GM12875 (cell line): ENCODE results near the gene ANAPC7.
"Not testable (repeated sequence)": the region's sequence is repeated elsewhere in the genome, so short reads cannot be mapped to it uniquely, and the experiment has no call there.

Source experiments
- H3K4me3 ChIP-seq: one replicate; pipeline ENCODE4 v1.5.1; 2011; ENCODE audit warnings: low read depth, low read length, control low read depth
- TF ChIP-seq, protein P1 (sequence below): IDR thresholded peaks from 2 replicates; pipeline ENCODE4 v1.5.1; 2011; ENCODE audit warnings: low read depth, mild to moderate bottlenecking, control low read depth, inconsistent platforms, low read length, moderate library complexity, borderline replicate concordance; ENCODE audit not compliant: insufficient read depth

Gene ANAPC7

DNA sequence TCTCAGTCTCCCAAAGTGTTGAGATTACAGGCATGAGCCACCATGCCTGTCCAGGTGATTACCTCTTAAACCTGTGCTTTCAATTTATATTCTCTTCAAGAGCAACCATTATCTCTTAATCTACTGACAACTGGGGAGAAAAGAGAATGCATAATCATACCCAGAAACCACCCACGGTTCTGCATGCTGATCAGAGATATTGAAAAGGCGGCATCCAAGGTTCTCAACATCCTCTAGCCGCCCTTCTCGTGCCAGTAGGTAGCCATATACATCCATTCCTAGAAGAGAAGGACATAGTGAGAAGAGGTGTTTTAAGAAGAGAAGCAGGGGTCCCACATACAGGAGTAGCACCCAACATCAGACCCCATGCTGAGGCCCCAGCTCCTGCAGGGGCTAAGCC is 20.8 kb downstream of the ANAPC7 start:
- no peak overlapping the region for H3K4me3 ChIP-seq
- TF ChIP-seq, protein P1, sequence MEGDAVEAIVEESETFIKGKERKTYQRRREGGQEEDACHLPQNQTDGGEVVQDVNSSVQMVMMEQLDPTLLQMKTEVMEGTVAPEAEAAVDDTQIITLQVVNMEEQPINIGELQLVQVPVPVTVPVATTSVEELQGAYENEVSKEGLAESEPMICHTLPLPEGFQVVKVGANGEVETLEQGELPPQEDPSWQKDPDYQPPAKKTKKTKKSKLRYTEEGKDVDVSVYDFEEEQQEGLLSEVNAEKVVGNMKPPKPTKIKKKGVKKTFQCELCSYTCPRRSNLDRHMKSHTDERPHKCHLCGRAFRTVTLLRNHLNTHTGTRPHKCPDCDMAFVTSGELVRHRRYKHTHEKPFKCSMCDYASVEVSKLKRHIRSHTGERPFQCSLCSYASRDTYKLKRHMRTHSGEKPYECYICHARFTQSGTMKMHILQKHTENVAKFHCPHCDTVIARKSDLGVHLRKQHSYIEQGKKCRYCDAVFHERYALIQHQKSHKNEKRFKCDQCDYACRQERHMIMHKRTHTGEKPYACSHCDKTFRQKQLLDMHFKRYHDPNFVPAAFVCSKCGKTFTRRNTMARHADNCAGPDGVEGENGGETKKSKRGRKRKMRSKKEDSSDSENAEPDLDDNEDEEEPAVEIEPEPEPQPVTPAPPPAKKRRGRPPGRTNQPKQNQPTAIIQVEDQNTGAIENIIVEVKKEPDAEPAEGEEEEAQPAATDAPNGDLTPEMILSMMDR, result no peak

DNA sequence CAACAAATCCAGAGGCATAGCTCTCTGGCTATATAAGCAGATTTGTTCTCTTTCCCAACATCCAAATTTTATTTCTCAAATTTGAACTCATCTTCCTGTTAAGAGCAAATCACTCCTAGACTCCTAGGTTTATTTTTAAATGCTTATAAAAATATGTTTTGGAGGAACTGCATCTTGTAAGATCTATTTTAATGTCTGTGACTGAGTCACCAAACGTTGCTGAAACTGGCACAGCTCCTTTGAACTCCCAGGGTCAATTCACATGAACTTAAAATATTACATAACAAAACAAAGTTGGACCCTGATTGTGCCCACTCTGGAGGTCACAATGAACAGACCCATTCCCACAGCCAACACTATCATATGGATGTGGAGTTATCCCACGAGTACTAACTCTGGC is 23.9 kb downstream of the ANAPC7 start:
- TF ChIP-seq, protein P1, result no peak

DNA sequence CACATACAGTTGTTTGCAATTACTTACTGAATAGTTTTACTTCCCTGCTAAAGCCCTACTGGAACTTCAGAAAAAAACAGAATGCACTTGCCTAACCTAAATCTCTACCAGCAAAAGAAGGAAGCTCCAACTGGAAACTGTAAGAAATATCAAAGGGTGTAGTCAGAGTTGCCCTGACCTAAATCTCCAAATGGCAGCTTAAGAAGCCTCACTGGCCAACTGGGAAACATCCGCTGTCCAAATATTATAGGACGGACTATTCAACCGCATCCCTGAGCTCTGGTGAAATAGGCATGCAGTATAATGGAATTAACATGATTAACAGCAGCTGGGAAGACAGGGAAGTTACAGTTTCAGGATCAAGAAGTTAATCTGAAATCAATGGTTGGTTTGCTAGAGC is 24.3 kb downstream of the ANAPC7 start:
- H3K4me3 ChIP-seq, result no peak overlapping the region
- TF ChIP-seq, protein P1, result no peak

More for the DNA sequence above, 23.9 kb downstream of the ANAPC7 start:
- H3K4me3 ChIP-seq, result no peak overlapping the region

DNA sequence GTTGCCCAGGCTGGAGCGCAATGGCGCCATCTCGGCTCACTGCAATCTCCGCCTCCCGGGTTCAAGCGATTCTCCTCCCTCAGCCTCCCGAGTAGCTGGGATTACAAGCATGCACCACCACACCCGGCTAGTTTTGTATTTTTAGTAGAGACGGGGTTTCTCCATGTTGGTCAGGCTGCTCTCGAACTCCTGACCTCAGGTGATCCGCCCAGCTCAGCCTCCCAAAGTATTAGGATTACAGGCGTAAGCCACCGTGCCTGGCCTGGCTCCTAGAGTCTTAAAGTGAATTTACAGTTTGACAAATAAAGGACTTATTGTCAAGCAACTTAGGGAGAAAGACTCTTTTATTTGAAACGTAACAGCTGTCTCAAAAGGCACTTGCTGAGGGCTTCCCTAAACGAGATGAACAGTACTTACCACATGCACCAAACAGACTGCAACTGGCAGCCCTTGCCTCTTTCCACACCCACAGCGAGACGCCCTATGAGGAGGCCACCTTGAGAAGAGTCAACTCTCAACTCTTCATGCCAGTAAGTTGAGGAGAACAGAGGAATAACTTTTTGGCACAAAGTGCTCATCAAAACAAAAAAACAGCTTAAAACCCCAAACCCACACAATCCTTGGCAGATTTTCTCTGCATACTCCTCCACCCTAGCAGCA is 25.2 kb downstream of the ANAPC7 start:
- not testable (repeated sequence) for H3K4me3 ChIP-seq

DNA sequence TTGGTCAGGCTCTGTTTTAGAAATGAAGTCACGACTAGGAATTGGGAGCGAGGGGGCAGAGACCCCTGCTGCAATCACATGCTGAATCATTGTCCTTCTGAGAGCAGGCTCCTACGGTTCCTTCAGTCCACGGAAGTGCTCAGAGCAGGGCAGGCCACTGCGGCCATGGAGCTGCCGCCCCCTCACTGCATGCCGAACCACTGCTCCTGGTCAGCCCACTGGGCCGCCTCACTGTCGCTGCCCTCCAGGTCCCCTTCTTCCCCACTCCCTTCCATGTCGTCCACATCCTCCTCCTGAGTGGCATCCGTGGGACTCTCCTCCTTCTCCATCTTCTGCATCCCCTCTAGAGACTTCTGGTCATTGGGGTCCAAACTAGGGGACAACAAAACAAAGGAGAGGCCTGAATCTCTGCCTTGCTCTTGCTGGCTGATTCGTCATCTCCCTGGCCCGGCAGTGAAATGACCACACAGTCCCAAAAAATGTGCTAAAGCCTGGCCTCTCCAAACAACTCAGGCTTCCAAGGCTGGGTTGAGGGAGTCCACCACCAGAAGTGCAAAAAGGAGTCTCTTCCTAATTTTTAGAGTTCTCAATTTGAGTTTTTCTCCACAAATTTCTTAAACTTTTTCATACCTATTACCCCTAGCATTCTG is 29.4 kb downstream of the ANAPC7 start:
- TF ChIP-seq, protein P1, result no peak
- H3K4me3 ChIP-seq, result no peak overlapping the region

DNA sequence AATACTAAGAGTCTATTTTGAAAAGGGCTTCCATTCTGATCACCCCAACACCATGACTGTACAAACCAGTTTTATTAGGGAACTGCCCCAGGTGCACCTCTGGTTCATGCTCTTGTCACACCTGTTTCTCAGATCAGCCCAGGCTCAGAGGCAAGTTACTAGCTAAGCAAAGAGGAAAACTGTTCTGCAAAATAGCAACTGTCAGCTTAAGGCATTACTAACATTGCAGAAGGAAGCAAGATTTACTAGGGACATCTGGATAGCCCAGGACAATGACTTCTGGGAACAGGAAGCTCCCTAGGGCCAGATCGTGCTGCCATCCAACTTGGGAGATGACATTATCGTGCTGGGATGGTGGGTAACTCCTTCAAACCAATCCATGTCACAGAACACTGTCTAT is 30.1 kb downstream of the ANAPC7 start:
- H3K4me3 ChIP-seq, result no peak overlapping the region
- TF ChIP-seq, protein P1, result no peak

DNA sequence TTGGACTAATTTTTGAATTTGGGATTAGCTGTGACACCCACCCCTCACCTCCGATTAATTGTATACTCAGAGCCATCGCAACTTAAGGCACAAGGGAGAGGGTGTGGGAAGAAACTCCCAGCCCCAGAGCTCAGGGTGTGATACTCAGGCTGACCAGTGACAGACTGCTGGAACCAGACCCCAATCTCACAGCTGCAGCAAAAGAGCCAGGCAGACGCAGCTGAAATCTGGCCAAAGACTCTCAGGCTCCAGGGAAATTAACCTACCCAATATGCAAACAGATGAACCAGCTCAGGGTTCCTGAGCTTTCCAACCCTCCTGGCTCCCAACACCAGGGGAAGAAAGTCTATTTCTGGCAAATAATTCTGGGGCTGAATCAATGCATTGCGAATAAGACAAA is 30.5 kb downstream of the ANAPC7 start:
- TF ChIP-seq, protein P1, result no peak
- H3K4me3 ChIP-seq, result no peak overlapping the region
